HCT116 (cell line): ENCODE results near the gene ABHD10. TPM values are rescaled to one million over a fixed set of nuclear protein-coding genes. Genes with fewer than 3 reads are reported as not detected.

ENCODE experiments used
- ATAC-seq: fragments of 200-7000 bp; cut with Tn5 transposase; 2 replicates; pipeline ENCODE4 v1.9.1; 2020; ENCODE audit warnings: mild to moderate bottlenecking, moderate library complexity
- BruUV-seq: library from RNA; stranded (reverse); fragments of 400-500 nt; replicated peaks from 2 replicates; lab custom pipeline; 2021; lab: Mats Ljungman, UMichigan
- CTCF ChIA-PET: fragments of 300-600 bp; sonication (Branson Sonifier 250); formaldehyde crosslinking; loops from one replicate; lab custom pipeline; 2021; ENCODE audit warnings: antibody characterized with exemption; lab: Charles Lee
- POLR2A ChIA-PET: fragments of 300-600, 350-600 bp; sonication (Branson Sonifier 250); formaldehyde crosslinking; loops from one replicate; lab custom pipeline; 2021; ENCODE audit warnings: antibody characterized with exemption; lab: Charles Lee
- RAD21 ChIA-PET, 2 experiments: fragments of 300-600 bp; sonication (Branson Sonifier 250); formaldehyde crosslinking; loops; one replicate each; lab custom pipeline; 2023; ENCODE audit warnings: low total read pairs in 2 of 2; ENCODE audit not compliant: uncharacterized antibody in 2 of 2, unreplicated experiment in 2 of 2, low non-redundant PET in 1 of 2; lab: Charles Lee
- DNase-seq: peaks from one replicate; pipeline ENCODE4 v3.0.0-alpha.2; 2010; ENCODE audit warnings: low read depth, low spot score
- H2AFZ ChIP-seq: fragments of 200-600 bp; shearing (Covaris generic), sonication (generic); 2 replicates; pipeline ENCODE4 v1.6.1; 2017; ENCODE audit warnings: low read depth, mixed run types, mixed read lengths, antibody characterized with exemption, low read length; ENCODE audit not compliant: poor library complexity, severe bottlenecking
- H3K27ac ChIP-seq: 2 replicates; pipeline ENCODE4 v1.5.1; 2012; ENCODE audit warnings: low read depth, low read length
- H3K27me3 ChIP-seq: fragments of 200-600 bp; sonication (generic); 2 replicates; pipeline ENCODE4 v1.6.1; 2016; ENCODE audit warnings: mixed run types, low read length, mixed read lengths; ENCODE audit not compliant: insufficient read depth
- H3K36me3 ChIP-seq, 2 experiments: fragments of 200-500 bp in 1 of 2; fragments of 200-600 bp in 1 of 2; sonication (Bioruptor generic) in 1 of 2; sonication (generic) in 1 of 2; 2 replicates each; pipeline versions ENCODE4 v1.5.1 to v1.6.1; 2014 to 2016; ENCODE audit warnings: low read length in 2 of 2, inconsistent platforms in 1 of 2, mixed read lengths in 1 of 2, mixed run types in 1 of 2; ENCODE audit not compliant: insufficient read depth in 2 of 2, control insufficient read depth in 1 of 2
- H3K4me1 ChIP-seq, 2 experiments: fragments of 200-600 bp in 1 of 2; sonication (generic) in 1 of 2; 2 replicates each; pipeline versions ENCODE4 v1.5.1 to v1.6.1; 2012 to 2017; ENCODE audit warnings: low read length in 2 of 2, inconsistent platforms in 1 of 2, mild to moderate bottlenecking in 1 of 2, mixed read lengths in 1 of 2, mixed run types in 1 of 2, moderate library complexity in 1 of 2; ENCODE audit not compliant: insufficient read depth in 2 of 2, control insufficient read depth in 1 of 2
- H3K4me2 ChIP-seq: fragments of 200-600 bp; sonication (generic); 2 replicates; pipeline ENCODE4 v1.6.1; 2017; ENCODE audit warnings: mixed run types, low read length, mixed read lengths
- H3K4me3 ChIP-seq, 2 experiments: fragments of 200-600 bp in 1 of 2; sonication (generic) in 1 of 2; replicated peaks in 1 of 2; 2 replicates each; pipeline ENCODE4 v1.5.1; 2011 to 2016; ENCODE audit warnings: low read length in 2 of 2, control low read depth in 1 of 2, low read depth in 1 of 2, mild to moderate bottlenecking in 1 of 2, mixed read lengths in 1 of 2, mixed run types in 1 of 2
- H3K79me2 ChIP-seq: fragments of 200-600 bp; sonication (generic); 2 replicates; pipeline ENCODE4 v1.6.1; 2017; ENCODE audit warnings: mild to moderate bottlenecking, mixed run types, low read length, moderate library complexity, mixed read lengths; ENCODE audit not compliant: insufficient read depth
- H3K9ac ChIP-seq: fragments of 200-600 bp; sonication (generic); 2 replicates; pipeline ENCODE4 v1.6.1; 2016; ENCODE audit warnings: low read length, mixed read lengths
- H3K9me2 ChIP-seq: fragments of 200-600 bp; sonication (generic), shearing (Covaris generic); 2 replicates; pipeline ENCODE4 v1.6.1; 2017; ENCODE audit warnings: mixed run types, mild to moderate bottlenecking, moderate library complexity; ENCODE audit not compliant: insufficient read depth
- H3K9me3 ChIP-seq, 2 experiments: fragments of 200-500 bp in 1 of 2; fragments of 200-600 bp in 1 of 2; sonication (Bioruptor generic) in 1 of 2; sonication (generic) in 1 of 2; 2 replicates each; pipeline ENCODE4 v1.6.1; 2014 to 2017; ENCODE audit warnings: low read length in 2 of 2, mixed read lengths in 2 of 2, inconsistent platforms in 1 of 2, low read depth in 1 of 2, mild to moderate bottlenecking in 1 of 2, mixed run types in 1 of 2, moderate library complexity in 1 of 2; ENCODE audit not compliant: control insufficient read depth in 1 of 2, insufficient read depth in 1 of 2
- H4K20me1 ChIP-seq: fragments of 200-600 bp; sonication (generic), shearing (Covaris generic); 2 replicates; pipeline ENCODE4 v1.6.1; 2017; ENCODE audit warnings: mixed run types, mild to moderate bottlenecking, moderate library complexity; ENCODE audit not compliant: insufficient read depth
- ELF1 ChIP-seq: IDR thresholded peaks from 2 replicates; pipeline ENCODE4 v1.6.1; 2012; ENCODE audit warnings: low read depth, borderline replicate concordance
- EZH2 ChIP-seq: fragments of 200-600 bp; sonication (generic); IDR thresholded peaks from 2 replicates; pipeline ENCODE4 v1.6.1; 2017; ENCODE audit warnings: antibody characterized with exemption, mixed run types
- EZH2phosphoT487 ChIP-seq: fragments of 200-600 bp; IDR thresholded peaks from 2 replicates; pipeline ENCODE4 v1.6.1; 2018; ENCODE audit warnings: antibody characterized with exemption, borderline replicate concordance
- POLR2AphosphoS5 ChIP-seq: IDR thresholded peaks from 2 replicates; pipeline ENCODE4 v1.6.1; 2011; ENCODE audit warnings: mild to moderate bottlenecking, low read depth, low read length, moderate library complexity
- SIN3A ChIP-seq: IDR thresholded peaks from 2 replicates; pipeline ENCODE4 v1.6.1; 2012; ENCODE audit warnings: low read depth
- SP1 ChIP-seq: IDR thresholded peaks from 2 replicates; pipeline ENCODE4 v1.6.1; 2012; ENCODE audit warnings: low read depth
- ZNF274 ChIP-seq: fragments of 200-500 bp; sonication (Bioruptor generic); IDR thresholded peaks from 2 replicates; pipeline ENCODE4 v1.6.1; 2014; ENCODE audit warnings: mild to moderate bottlenecking, low read depth, low read length, inconsistent platforms
- intact Hi-C: fragments of 100-400 bp; cut with micrococcal nuclease; formaldehyde crosslinking; loops from 2 replicates; pipeline ENCODE4 v1.10.0; 2022
- total RNA-seq: library from RNA; stranded (reverse); gene quantifications from one replicate; pipeline ENCODE4 v1.2.1, GENCODE V29; 2021; ENCODE audit not compliant: unreplicated experiment

Gene ABHD10
- total RNA-seq, 1 experiment from 2014 or later = 295 TPM

- Histone ChIP-seq H3K79me2 (peaks cover 57% of the 10 kb centered on the region), H4K20me1 (peaks cover 2% of the 10 kb centered on the region; the same call in 1 of the 2 replicates), H3K9me2 (no peaks in the 10 kb centered on the region), H3K4me3 (peak overlapping the region; percentile 77 to 78), H3K27me3 (no peaks in the 10 kb centered on the region), H3K27ac (peak overlapping the region; percentile 90), H2AFZ (no peak overlapping the region), H3K4me1 (peaks cover 25 to 33% of the 10 kb centered on the region in 2 experiments), H3K36me3 (peaks cover 33 to 38% of the 10 kb centered on the region in 2 experiments), H3K9me3 (no peaks in the 10 kb centered on the region), H3K9ac (peak overlapping the region; percentile 80), H3K4me2 (peak overlapping the region; percentile 81)
- RAD21 ChIA-PET = interaction anchor here (1.0 to 1.7 kb wide), 3 partner anchors 34 to 311 kb away, joined by 3 to 6 read pairs (median 3); no protein-coding TSS in a partner anchor
- BruUV-seq = TSS peak; percentile 47
- POLR2A ChIA-PET = interaction anchor here (0.9 to 3.7 kb wide), 33 partner anchors 9 to 264 kb away, joined by 3 to 33 read pairs (median 8); partner anchors contain the start of gene PHLDB2
- CTCF ChIA-PET = interaction anchor here (0.8 to 4.3 kb wide), 12 partner anchors 9 to 402 kb away, joined by 3 to 56 read pairs (median 4); no protein-coding TSS in a partner anchor
- intact Hi-C loops = loop anchor here (10.0 kb wide), 1 partner anchor 405 kb away; no protein-coding TSS in a partner anchor
- TF ChIP-seq SIN3A (0 out of 2 replicates have a peak, but pooled peaks have one; percentile 30), SP1 (0 out of 2 replicates have a peak, but pooled peaks have one; percentile 13), EZH2phosphoT487 (no peak), ZNF274 (no peak), EZH2 (no peak)
- no peak for DNase-seq
- ATAC-seq = no peak
These were observed 710 bp downstream of the ABHD10 start for GRCh38 chr3:111979434-111980038.

DNA sequence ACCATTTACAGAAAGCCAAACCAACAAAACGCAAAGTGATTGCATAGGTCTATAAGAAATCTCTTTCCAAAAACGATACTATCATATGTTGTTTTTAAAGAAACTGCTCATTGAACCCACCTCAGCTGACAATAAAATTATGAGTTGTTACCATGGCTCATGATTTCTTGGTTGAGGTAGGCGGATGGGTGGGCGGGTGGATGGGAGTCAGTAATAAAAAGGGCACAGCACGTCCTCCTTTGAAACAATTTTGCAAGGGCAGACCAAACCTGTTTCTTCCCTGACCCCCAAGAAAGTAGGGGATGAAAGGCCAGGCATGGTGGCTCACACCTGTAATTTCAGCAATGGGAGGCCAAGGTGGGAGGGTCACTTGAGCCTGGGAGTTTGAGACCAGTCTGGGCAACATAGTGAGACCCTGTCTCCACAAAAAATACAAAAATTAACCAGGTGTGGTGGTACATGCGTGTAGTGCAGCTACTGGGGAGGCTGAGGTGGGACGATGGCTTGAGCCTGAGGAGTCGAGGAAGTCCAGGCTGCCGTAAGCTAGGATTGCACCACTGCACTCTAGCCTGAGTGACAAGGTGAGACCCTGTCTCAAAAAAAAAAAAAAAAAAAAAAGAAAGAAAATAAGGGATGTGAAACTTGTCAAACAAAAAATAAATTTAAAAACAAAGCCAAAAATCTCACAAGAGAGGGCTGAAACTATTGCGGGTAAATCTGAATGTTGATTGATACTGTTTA lies 2.1 kb downstream of the ABHD10 start:
- TF ChIP-seq POLR2AphosphoS5 (peak; percentile 9; the same call in 1 of the 2 replicates), ELF1 (no peak)
- TF ChIP-seq, all 23 proteins: peak for 1
- Histone ChIP-seq H3K36me3 (peaks cover 34 to 49% of the 10 kb centered on the region in 2 experiments), H3K27me3 (no peaks in the 10 kb centered on the region), H3K4me1 (peaks cover 25 to 33% of the 10 kb centered on the region in 2 experiments), H4K20me1 (peaks cover 2% of the 10 kb centered on the region; the same call in 1 of the 2 replicates), H3K4me2 (peak overlapping the region; percentile 81), H3K9me3 (no peaks in the 10 kb centered on the region), H3K9me2 (no peaks in the 10 kb centered on the region), H3K79me2 (peaks cover 71% of the 10 kb centered on the region), H2AFZ (no peak overlapping the region), H3K9ac (peak overlapping the region; percentile 3; the same call in 1 of the 2 replicates), H3K27ac (peak overlapping the region; percentile 90), H3K4me3 (peak overlapping the region; percentile 77 to 78; a peak in 2 of 4 replicates)
- ChIA-PET CTCF (interaction anchor here (3.2 kb wide), 1 partner anchor 14 kb away, joined by 29 read pairs; no protein-coding TSS in a partner anchor), RAD21 (no interaction called here), POLR2A (interaction anchor here (1.4 to 2.6 kb wide), 2 partner anchors 14 to 21 kb away, joined by 4 to 11 read pairs; no protein-coding TSS in a partner anchor)
- no peak for ATAC-seq
- no peak for DNase-seq
- intact Hi-C loops = no loop called here
- BruUV-seq = no TSS peak
